Neuronal stem cell (in vitro differentiated cells): Measurements from ENCODE around the gene MATN1.

Experiments used
- DNase-seq: peaks from one replicate; pipeline ENCODE4 v3.0.0-alpha.2; 2013; ENCODE audit warnings: low spot score
- H2AFZ ChIP-seq: one replicate; pipeline ENCODE4 v1.6.1; 2013; ENCODE audit warnings: mild to moderate bottlenecking, low read length, inconsistent platforms
- H2AK5ac ChIP-seq: 2 replicates; pipeline ENCODE4 v1.6.1; 2013; ENCODE audit warnings: low read depth, mild to moderate bottlenecking, inconsistent platforms, low read length, moderate library complexity, mixed read lengths
- H2BK120ac ChIP-seq: 2 replicates; pipeline ENCODE4 v1.6.1; 2013; ENCODE audit warnings: low read depth, mild to moderate bottlenecking, inconsistent platforms, low read length, moderate library complexity, mixed read lengths
- H2BK12ac ChIP-seq: one replicate; pipeline ENCODE4 v1.6.1; 2013; ENCODE audit warnings: low read length, inconsistent platforms
- H2BK15ac ChIP-seq: 2 replicates; pipeline ENCODE4 v1.6.1; 2013; ENCODE audit warnings: mild to moderate bottlenecking, low read length, inconsistent platforms, mixed read lengths
- H2BK5ac ChIP-seq: one replicate; pipeline ENCODE4 v1.6.1; 2013; ENCODE audit warnings: inconsistent platforms, mild to moderate bottlenecking, low read length, moderate library complexity
- H3K14ac ChIP-seq: one replicate; pipeline ENCODE4 v1.6.1; 2013; ENCODE audit warnings: low read length, inconsistent platforms
- H3K18ac ChIP-seq: 2 replicates; pipeline ENCODE4 v1.6.1; 2013; ENCODE audit warnings: low read length, inconsistent platforms
- H3K23ac ChIP-seq: 2 replicates; pipeline ENCODE4 v1.6.1; 2013; ENCODE audit warnings: low read depth, mild to moderate bottlenecking, mixed read lengths, low read length, inconsistent platforms; ENCODE audit not compliant: poor library complexity
- H3K27ac ChIP-seq: replicated peaks from 3 replicates; pipeline ENCODE4 v1.5.1; 2013; ENCODE audit warnings: low read length, inconsistent platforms
- H3K27me3 ChIP-seq, 3 experiments: 2 replicates each; pipeline ENCODE4 v1.6.1; 2013; ENCODE audit warnings: low read length in 3 of 3, mild to moderate bottlenecking in 2 of 3, inconsistent platforms in 1 of 3, low read depth in 1 of 3, mixed read lengths in 1 of 3, moderate library complexity in 1 of 3; ENCODE audit not compliant: control insufficient read depth in 3 of 3, insufficient read depth in 3 of 3
- H3K36me3 ChIP-seq, 2 donors: replicated peaks in 1 of 2; 2 replicates each; pipeline ENCODE4 v1.6.1; 2013; ENCODE audit warnings: low read length in 2 of 2; ENCODE audit not compliant: control insufficient read depth in 2 of 2, insufficient read depth in 2 of 2
- H3K4ac ChIP-seq: 2 replicates; pipeline ENCODE4 v1.6.1; 2013; ENCODE audit warnings: inconsistent platforms, mild to moderate bottlenecking, low read length, moderate library complexity
- H3K4me1 ChIP-seq, 2 donors: 1 replicate in 1 of 2; 2 replicates in 1 of 2; pipeline ENCODE4 v1.6.1; 2013; ENCODE audit warnings: low read length in 2 of 2, low read depth in 1 of 2; ENCODE audit not compliant: control insufficient read depth in 2 of 2, insufficient read depth in 1 of 2
- H3K4me2 ChIP-seq: one replicate; pipeline ENCODE4 v1.6.1; 2013; ENCODE audit warnings: mild to moderate bottlenecking, low read length, inconsistent platforms; ENCODE audit not compliant: insufficient read depth, poor library complexity, severe bottlenecking
- H3K4me3 ChIP-seq, 2 donors: 2 replicates each; pipeline ENCODE4 v1.5.1; 2013; ENCODE audit warnings: low read length in 2 of 2, mild to moderate bottlenecking in 2 of 2, inconsistent platforms in 1 of 2, moderate library complexity in 1 of 2
- H3K79me1 ChIP-seq: one replicate; pipeline ENCODE4 v1.6.1; 2013; ENCODE audit warnings: low read depth, mild to moderate bottlenecking, inconsistent platforms, low read length, moderate library complexity
- H3K9ac ChIP-seq: one replicate; pipeline ENCODE4 v1.6.1; 2013; ENCODE audit warnings: mild to moderate bottlenecking, low read depth, low read length, inconsistent platforms; ENCODE audit not compliant: poor library complexity
- H3K9me3 ChIP-seq, 2 donors: replicated peaks in 1 of 2; 2 replicates each; pipeline versions ENCODE3 to v1.6.1; 2013; ENCODE audit warnings: low read length in 2 of 2, mild to moderate bottlenecking in 2 of 2, inconsistent platforms in 1 of 2, low read depth in 1 of 2, mixed read lengths in 1 of 2, moderate library complexity in 1 of 2; ENCODE audit not compliant: control insufficient read depth in 2 of 2, insufficient read depth in 1 of 2
- H4K8ac ChIP-seq: one replicate; pipeline ENCODE4 v1.6.1; 2013; ENCODE audit warnings: low read depth, mild to moderate bottlenecking, inconsistent platforms, low read length, moderate library complexity
- H4K91ac ChIP-seq: one replicate; pipeline ENCODE4 v1.6.1; 2013; ENCODE audit warnings: low read length, low read depth, mild to moderate bottlenecking, inconsistent platforms; ENCODE audit not compliant: poor library complexity
- WGBS, 2 donors: extraction: QIAGEN DNeasy Blood & Tissue Kit; methylation state at CpG; one replicate each; pipeline ENCODE4 v1.1.7; 2013; ENCODE audit warnings: missing lambda C conversion rate in 2 of 2, mixed read lengths in 1 of 2; ENCODE audit not compliant: insufficient read length in 2 of 2, insufficient replicate concordance in 1 of 2; ENCODE audit errors: extremely low coverage in 2 of 2; 5-methylcytosine and 5-hydroxymethylcytosine counted together

MATN1 gene

DNA sequence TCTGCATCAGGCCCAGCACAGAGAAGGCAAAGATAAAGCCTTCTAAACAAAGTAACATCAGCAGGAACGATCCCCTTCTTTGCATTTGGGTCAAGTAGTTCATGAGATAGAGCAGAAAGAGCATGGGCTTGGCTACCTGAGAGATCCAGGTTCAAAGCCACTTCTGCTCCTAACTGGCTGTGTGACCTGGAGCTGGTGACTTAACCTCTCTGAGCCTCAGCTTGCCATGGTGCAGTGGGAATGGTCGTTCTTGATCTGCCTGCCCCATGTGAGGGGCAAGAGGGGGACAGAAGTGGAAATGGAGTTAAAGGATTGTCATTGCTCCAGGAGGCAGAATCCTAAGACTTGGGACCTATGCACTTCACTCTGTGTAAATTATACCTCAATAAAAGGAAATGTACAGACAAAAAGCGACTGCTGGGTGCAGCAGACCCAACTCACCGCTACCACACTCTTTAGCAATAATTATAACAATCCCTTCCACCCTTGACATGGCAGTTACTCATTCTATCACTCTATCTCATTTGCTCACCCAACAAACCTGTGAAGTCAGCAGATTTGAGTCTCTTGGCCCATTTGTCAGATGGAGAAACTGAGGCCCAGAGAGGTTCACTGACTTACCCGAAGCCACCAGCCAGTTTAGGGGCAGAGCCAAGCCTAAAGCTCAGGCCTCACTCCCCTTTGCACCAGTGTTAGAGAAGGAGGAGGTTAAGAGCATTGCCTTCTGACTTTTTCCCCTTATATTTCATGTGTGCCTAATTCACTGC is 1.5 kb upstream of the MATN1 start:
- no peak overlapping the region for H3K4me2 ChIP-seq
- H3K23ac ChIP-seq: no peak overlapping the region
- no peak overlapping the region for H3K14ac ChIP-seq
- H3K18ac ChIP-seq: no peak overlapping the region
- no peak overlapping the region for H2BK15ac ChIP-seq
- DNase-seq: no peak
- H2BK12ac ChIP-seq: no peak overlapping the region
- H3K36me3 ChIP-seq: no peaks in the 10 kb centered on the region
- no peak overlapping the region for H3K4ac ChIP-seq
- H4K91ac ChIP-seq: no peak overlapping the region
- H4K8ac ChIP-seq: no peak overlapping the region
- no peaks in the 10 kb centered on the region for H3K79me1 ChIP-seq
- no peak overlapping the region for H2BK5ac ChIP-seq
- H2BK120ac ChIP-seq: no peak overlapping the region
- no peak overlapping the region for H3K9ac ChIP-seq
- H2AFZ ChIP-seq: no peak overlapping the region
- H3K9me3 ChIP-seq: no peaks in the 10 kb centered on the region
- H3K4me1 ChIP-seq: peaks cover 6 to 27% of the 10 kb centered on the region in 2 donors
- WGBS, 2 donors: no CpG with 5 or more reads among the region's 5 CpGs
- H3K27ac ChIP-seq: no peak overlapping the region
- H3K4me3 ChIP-seq: peak overlapping the region in 1 of 2 donors; percentile 19
- H2AK5ac ChIP-seq: no peak overlapping the region
- H3K27me3 ChIP-seq: no peaks in the 10 kb centered on the region

- WGBS, 2 donors: no CpG with 5 or more reads among the region's 2 CpGs
Observed at GRCh38 chr1:30724175-30724574, 790 bp upstream of the MATN1 start.

DNA sequence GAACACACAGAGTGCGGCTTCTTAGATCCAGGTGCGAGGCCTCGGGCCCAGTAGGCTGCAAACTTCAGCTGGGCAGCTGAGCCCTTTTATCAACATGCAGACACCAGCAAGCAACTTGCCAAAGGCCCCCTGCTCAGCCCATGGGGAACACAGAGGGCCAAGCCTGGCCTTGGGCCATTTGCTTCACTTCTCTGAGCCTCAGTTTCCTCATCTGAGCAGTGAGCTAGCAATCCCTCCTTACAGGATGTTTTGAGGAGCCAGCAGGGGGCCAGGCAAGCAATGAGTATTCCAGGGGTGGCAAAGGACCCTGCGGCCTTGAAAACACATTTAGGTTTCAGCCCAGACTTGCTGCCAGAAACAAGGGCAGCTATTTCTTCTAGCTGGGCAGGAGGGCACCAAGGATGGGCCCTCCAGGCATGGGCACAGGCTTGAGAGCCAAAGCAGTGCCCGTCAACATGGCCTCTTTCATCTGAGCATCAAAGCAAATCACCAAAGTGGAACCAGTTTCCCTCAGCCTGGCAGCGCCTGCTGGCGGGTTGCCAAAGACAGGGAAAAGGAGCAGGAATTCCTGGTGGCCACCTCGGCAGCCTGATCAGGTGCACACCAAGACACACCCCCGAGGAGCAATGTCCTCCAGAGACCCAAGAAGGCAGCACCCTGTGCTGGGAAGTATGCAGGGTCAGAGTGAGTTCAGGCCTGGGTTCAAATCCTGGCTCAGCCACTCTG is 1.4 kb downstream of the MATN1 start:
- Histone ChIP-seq H3K27ac (no peak overlapping the region), H2BK5ac (no peak overlapping the region), H3K18ac (no peak overlapping the region), H3K79me1 (no peaks in the 10 kb centered on the region), H2BK120ac (peak overlapping the region; percentile 57), H3K14ac (no peak overlapping the region), H2BK15ac (peak overlapping the region; percentile 50), H3K23ac (peak overlapping the region; percentile 63), H3K4me3 (no peak overlapping the region), H3K4me2 (no peak overlapping the region), H3K27me3 (no peaks in the 10 kb centered on the region), H3K4ac (no peak overlapping the region), H2BK12ac (peak overlapping the region; percentile 63), H4K8ac (no peak overlapping the region), H3K9me3 (no peaks in the 10 kb centered on the region), H3K4me1 (peaks cover 5 to 16% of the 10 kb centered on the region in 2 donors), H3K36me3 (no peaks in the 10 kb centered on the region), H4K91ac (no peak overlapping the region), H2AK5ac (peak overlapping the region; percentile 60), H3K9ac (no peak overlapping the region), H2AFZ (no peak overlapping the region)
- DNase-seq: no peak
- no CpG with 5 or more reads among the region's 9 CpGs for WGBS, 2 donors

More at GRCh38 chr1:30724175-30724574, 790 bp upstream of the MATN1 start:
- Histone ChIP-seq H3K23ac (no peak overlapping the region), H3K4me2 (no peak overlapping the region), H3K9ac (no peak overlapping the region), H3K27me3 (no peaks in the 10 kb centered on the region), H3K4me1 (peaks cover 7 to 27% of the 10 kb centered on the region in 2 donors), H3K9me3 (no peaks in the 10 kb centered on the region), H2BK12ac (no peak overlapping the region), H2BK5ac (no peak overlapping the region), H3K18ac (no peak overlapping the region), H3K36me3 (no peaks in the 10 kb centered on the region), H2AK5ac (no peak overlapping the region), H3K79me1 (no peaks in the 10 kb centered on the region), H3K27ac (no peak overlapping the region), H3K4ac (no peak overlapping the region), H2BK120ac (no peak overlapping the region), H3K4me3 (no peak overlapping the region), H2AFZ (no peak overlapping the region), H4K8ac (no peak overlapping the region), H3K14ac (no peak overlapping the region), H4K91ac (no peak overlapping the region), H2BK15ac (no peak overlapping the region)
- no peak for DNase-seq

- no peaks in the 10 kb centered on the region for H3K27me3 ChIP-seq
- peaks cover 5 to 10% of the 10 kb centered on the region in 2 donors for H3K4me1 ChIP-seq
- H3K23ac ChIP-seq: peak overlapping the region; percentile 63
- peak overlapping the region; percentile 60 for H2AK5ac ChIP-seq
- no peak overlapping the region for H3K4ac ChIP-seq
- peak overlapping the region; percentile 63 for H2BK12ac ChIP-seq
- peak overlapping the region; percentile 39 for H3K18ac ChIP-seq
- no peak overlapping the region for H3K27ac ChIP-seq
- H4K8ac ChIP-seq: no peak overlapping the region
- no peak overlapping the region for H2AFZ ChIP-seq
- no peak overlapping the region for H2BK5ac ChIP-seq
- H3K9ac ChIP-seq: no peak overlapping the region
- H3K4me3 ChIP-seq: no peak overlapping the region
- no peaks in the 10 kb centered on the region for H3K36me3 ChIP-seq
- no peak overlapping the region for H3K14ac ChIP-seq
- H3K79me1 ChIP-seq: no peaks in the 10 kb centered on the region
- peak overlapping the region; percentile 57 for H2BK120ac ChIP-seq
- no peaks in the 10 kb centered on the region for H3K9me3 ChIP-seq
- WGBS, 2 donors: no CpG with 5 or more reads among the region's 27 CpGs
- no peak for DNase-seq
- no peak overlapping the region for H4K91ac ChIP-seq
- peak overlapping the region; percentile 50 for H2BK15ac ChIP-seq
- no peak overlapping the region for H3K4me2 ChIP-seq
Observed at GRCh38 chr1:30721341-30721793, 2.0 kb downstream of the MATN1 start.
